Adipocyte (in vitro differentiated cells): ENCODE data around the gene HSD17B14.
"Not testable (repeated sequence)": the region's sequence is repeated elsewhere in the genome, so short reads cannot be mapped to it uniquely, and the experiment has no call there.

Experiments
- DNase-seq: peaks from one replicate; pipeline ENCODE4 v3.0.0-alpha.2; 2015; ENCODE audit warnings: low read depth
- H3K27me3 ChIP-seq: replicated peaks from 2 replicates; pipeline ENCODE4 v1.7.0; 2013; ENCODE audit warnings: mild to moderate bottlenecking, low read length, moderate library complexity; ENCODE audit not compliant: control insufficient read depth, insufficient read depth
- H3K36me3 ChIP-seq: 2 replicates; pipeline ENCODE4 v1.7.0; 2013; ENCODE audit warnings: low read length, mild to moderate bottlenecking, moderate library complexity; ENCODE audit not compliant: control insufficient read depth, insufficient read depth, severe bottlenecking
- H3K4me1 ChIP-seq: 2 replicates; pipeline ENCODE4 v1.7.0; 2013; ENCODE audit warnings: mild to moderate bottlenecking, low read length, moderate library complexity; ENCODE audit not compliant: control insufficient read depth, insufficient read depth
- H3K4me3 ChIP-seq: 2 replicates; pipeline ENCODE4 v1.7.0; 2013; ENCODE audit warnings: mild to moderate bottlenecking, low read length, moderate library complexity
- H3K9ac ChIP-seq: 2 replicates; pipeline ENCODE4 v1.7.0; 2013; ENCODE audit warnings: mild to moderate bottlenecking, low read length, moderate library complexity
- H3K9me3 ChIP-seq: 2 replicates; pipeline ENCODE4 v1.7.0; 2013; ENCODE audit warnings: mild to moderate bottlenecking, low read length, moderate library complexity; ENCODE audit not compliant: control insufficient read depth

The HSD17B14 gene

DNA sequence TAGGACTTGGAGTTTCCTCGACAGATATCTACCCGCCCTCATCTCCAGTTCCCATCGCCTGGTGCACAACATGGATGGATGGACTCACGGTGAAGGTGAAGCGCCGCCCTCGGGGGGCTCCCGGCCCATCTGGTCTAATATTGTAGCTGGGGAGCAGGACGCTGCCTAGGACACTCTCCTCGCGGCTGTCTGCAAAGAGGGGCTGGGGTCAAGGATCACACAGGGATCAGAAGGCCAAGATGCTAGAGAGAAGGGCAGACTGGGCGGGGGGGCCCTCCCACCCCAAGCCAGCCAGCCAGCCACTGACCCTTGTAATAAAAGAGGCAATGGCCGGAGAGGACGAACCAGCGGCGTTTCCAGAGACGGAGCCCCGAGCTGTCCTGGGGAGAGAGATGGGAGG is 25.0 kb upstream of the HSD17B14 start:
- Histone ChIP-seq H3K36me3 (peaks cover 37% of the 10 kb centered on the region), H3K4me1 (peaks cover under 1% of the 10 kb centered on the region), H3K9me3 (no peaks in the 10 kb centered on the region), H3K27me3 (no peaks in the 10 kb centered on the region), H3K9ac (no peak overlapping the region), H3K4me3 (no peak overlapping the region)
- DNase-seq: no peak

DNA sequence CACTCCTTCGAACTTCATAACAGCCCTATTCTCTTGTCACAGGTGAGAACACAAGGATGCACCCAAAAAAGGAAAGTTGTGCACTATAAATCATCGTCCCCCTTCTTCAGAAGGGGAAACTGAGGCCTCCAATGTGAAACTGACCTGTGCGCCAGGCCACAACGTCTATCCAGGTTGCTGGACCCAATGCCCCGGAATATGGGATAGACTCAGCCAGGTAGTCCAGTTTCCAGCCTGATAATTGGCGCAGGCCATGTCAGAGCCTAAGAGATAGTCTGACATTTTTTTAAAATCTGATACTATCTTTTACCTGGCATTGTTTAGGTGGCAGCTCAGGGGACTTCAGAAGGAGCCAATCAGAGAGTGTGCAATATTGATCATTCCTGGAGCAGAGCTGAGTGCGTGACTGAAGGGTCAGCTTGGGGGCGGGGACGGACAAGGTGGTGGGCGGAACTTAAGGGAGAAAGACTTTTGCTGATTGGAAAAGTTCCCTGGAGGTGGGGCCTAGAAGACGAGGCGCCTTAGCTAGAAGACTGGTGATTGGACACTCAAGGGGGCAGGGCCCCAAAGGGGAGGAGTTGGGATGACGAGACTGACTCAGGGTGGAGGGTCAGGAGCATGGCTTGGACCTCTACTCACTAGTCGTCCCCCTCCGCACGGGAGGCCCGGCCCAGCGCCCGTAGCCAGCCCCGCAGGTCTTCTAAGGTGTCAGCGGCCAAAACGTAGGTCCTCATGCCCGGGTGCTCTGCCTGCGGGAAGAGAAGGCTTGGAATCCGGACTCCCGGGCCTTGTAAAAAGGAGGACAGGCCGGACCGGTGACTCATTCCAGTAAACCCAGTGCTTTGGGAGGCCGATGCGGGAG is 23.7 kb upstream of the HSD17B14 start:
- Histone ChIP-seq H3K36me3 (peaks cover 35% of the 10 kb centered on the region), H3K4me1 (no peaks in the 10 kb centered on the region), H3K27me3 (no peaks in the 10 kb centered on the region), H3K9ac (no peak overlapping the region), H3K9me3 (no peaks in the 10 kb centered on the region), H3K4me3 (no peak overlapping the region)
- DNase-seq: no peak

DNA sequence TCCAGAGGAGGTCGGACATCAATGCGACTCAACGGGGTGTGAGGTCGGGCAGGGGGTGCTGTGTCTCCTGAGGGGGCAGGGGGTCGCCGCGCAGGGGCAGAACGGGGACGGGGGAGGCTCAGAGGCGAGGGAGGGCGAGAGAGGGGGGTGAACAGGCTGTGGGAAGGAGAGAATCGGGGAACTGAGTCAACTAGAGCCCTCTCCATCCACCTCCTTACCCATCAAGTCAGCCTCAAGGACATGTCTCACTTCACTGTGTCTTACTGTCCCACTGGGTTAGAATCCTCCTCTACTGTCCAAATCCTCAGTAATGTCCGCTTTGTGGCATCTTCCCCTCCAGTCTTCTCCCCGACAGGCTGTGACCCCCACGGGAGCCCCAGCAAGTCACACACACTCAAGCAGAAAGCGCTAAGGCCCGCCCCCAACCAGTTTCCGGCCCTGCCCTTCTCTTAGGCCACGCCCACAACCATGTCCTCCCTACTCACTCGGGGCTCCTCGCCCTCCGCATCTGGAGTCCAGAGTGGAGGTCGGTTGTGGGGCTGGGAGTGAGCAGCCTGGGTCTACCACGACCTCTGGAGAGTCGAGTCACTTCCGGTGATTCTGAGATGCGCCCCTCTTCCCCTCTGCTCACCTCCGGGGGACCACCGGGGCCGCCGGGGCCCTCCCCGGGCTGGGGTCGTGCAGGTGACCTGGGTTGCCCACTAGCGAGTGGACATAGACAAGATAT is 22.9 kb upstream of the HSD17B14 start:
- H3K27me3 ChIP-seq: no peaks in the 10 kb centered on the region
- peaks cover 29% of the 10 kb centered on the region for H3K36me3 ChIP-seq
- no peak overlapping the region for H3K9ac ChIP-seq
- DNase-seq: no peak
- H3K9me3 ChIP-seq: no peaks in the 10 kb centered on the region
- no peak overlapping the region for H3K4me3 ChIP-seq
- no peaks in the 10 kb centered on the region for H3K4me1 ChIP-seq

DNA sequence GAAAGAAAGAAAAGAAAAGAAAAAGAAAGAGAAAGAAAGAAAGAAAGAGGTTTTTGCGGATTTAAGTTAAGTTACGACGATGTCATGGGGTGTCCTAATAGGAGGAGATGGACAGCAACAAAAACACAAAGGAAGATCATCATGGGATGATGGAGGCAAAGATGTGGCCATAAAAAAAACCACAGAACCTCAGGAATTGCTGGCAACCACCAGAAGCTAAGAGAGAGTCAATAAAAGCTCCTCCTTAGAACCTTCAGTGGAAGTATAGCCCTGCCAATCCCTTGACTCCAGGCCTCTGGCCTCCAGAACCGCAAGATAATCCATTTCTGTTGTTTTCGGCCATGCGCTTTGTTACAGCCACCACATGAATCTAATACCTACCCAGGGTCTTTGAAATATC is 20.6 kb upstream of the HSD17B14 start:
- Histone ChIP-seq H3K4me1 (no peaks in the 10 kb centered on the region), H3K36me3 (peaks cover 33% of the 10 kb centered on the region), H3K27me3 (no peaks in the 10 kb centered on the region), H3K4me3 (no peak overlapping the region), H3K9me3 (no peaks in the 10 kb centered on the region), H3K9ac (no peak overlapping the region)
- DNase-seq: no peak

DNA sequence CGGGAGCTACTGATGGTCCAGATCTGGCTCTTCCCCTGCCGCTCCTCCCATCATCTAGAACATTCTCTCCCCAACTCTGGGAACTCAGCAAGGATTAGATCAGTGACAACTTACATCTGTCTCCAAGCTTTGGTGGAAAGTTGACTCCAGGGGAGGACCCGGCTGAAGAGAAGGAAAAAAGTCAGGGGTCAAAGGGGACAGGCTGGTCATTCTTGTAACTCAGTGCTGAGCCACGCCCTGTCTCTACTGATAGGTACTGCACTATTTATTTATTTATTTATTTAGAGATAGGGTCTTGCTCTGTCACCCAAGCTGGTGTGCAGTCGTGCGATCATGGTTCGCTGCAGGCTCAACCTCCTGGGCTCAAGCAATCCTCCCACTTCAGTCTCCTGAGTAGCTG is 17.8 kb upstream of the HSD17B14 start:
- H3K9me3 ChIP-seq: no peaks in the 10 kb centered on the region
- H3K4me1 ChIP-seq: no peaks in the 10 kb centered on the region
- H3K36me3 ChIP-seq: peaks cover 26% of the 10 kb centered on the region
- no peaks in the 10 kb centered on the region for H3K27me3 ChIP-seq
- H3K4me3 ChIP-seq: no peak overlapping the region
- DNase-seq: no peak
- no peak overlapping the region for H3K9ac ChIP-seq

DNA sequence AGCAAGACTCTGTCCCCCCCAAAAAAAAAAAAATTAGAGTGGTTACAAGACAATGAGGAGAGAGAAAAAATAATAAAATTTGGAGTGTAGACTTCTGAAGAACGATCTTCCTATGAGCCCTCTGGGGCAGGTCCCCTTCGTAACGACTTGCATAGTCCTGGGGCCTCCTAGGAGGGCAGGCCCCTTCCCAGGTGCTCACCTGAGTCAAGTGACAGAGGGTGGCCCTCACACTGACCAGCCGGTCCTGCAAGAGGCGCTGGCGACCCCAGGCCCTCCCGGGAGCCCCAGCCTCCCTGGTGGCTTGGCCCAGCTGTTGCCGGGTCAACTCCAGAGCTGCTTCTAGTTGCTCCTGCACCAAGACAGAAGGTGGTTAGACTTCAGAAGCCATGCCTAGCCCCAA is 17.2 kb upstream of the HSD17B14 start:
- Histone ChIP-seq H3K4me1 (no peaks in the 10 kb centered on the region), H3K9ac (no peak overlapping the region), H3K9me3 (no peaks in the 10 kb centered on the region), H3K36me3 (peaks cover 26% of the 10 kb centered on the region), H3K4me3 (no peak overlapping the region), H3K27me3 (no peaks in the 10 kb centered on the region)
- no peak for DNase-seq

DNA sequence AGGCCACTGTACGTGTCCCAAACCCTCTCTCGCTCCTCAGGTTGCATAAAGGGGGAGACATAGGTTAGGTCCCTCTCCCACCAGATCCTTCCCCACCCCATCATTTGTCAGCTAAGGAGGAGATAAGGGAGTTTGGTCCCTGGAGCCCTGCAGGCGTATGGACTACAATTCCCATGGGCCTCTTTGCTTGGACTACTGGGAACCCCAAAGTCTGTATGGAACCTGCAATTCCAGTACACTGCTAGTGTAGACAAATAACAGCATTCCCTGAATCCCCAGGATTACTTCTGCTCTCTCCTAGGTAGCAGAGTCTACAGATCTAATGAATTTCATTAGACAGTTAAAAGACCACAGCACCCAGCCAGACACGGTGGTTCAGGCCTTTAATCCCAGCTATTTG is 16.0 kb upstream of the HSD17B14 start:
- Histone ChIP-seq H3K27me3 (no peaks in the 10 kb centered on the region), H3K36me3 (peaks cover 26% of the 10 kb centered on the region), H3K4me3 (no peak overlapping the region), H3K4me1 (no peaks in the 10 kb centered on the region), H3K9ac (no peak overlapping the region), H3K9me3 (no peaks in the 10 kb centered on the region)
- DNase-seq: no peak

DNA sequence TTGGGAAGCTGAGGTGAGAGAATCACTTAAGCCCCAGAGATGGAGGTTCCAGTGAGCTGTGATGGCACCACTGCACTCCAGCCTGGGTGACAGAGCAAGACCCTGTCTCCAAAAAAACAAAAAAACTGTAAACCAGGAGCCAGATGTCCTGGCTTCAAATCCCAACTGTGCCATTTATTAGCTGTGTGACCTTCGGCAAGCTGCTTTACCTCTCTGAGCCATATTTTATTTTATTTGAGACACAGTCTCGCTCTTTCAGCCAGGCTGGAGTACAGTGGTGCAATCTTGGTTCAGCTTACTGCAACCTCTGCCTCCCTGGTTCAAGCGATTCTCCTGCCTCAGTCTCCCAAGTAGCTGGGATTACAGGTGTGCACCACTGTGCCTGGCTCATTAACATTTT is 10.4 kb upstream of the HSD17B14 start:
- peaks cover 42% of the 10 kb centered on the region for H3K36me3 ChIP-seq
- not testable (repeated sequence) for H3K27me3 ChIP-seq, H3K4me1 ChIP-seq, DNase-seq, H3K9me3 ChIP-seq, H3K9ac ChIP-seq, H3K4me3 ChIP-seq

DNA sequence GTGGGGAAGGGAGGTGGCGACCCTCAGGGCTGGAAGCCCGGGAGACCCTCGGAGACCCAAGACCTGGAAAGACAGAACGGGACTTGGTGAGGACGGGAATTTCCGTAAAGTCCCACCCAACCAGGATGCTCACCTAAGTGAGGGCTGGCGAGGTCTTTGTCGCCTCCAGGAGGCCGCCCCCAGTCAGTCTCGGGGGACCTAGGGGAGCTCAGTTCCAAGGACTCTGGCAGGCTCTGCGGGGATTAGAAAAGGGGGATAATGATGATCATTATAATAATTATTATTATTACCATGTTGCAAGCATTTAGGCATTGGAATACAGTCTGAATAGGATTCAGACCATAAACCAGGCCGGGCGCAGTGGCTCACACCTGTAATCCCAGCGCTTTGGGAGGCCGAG is 9.1 kb upstream of the HSD17B14 start:
- Histone ChIP-seq H3K4me3 (no peak overlapping the region), H3K9me3 (no peaks in the 10 kb centered on the region), H3K4me1 (no peaks in the 10 kb centered on the region), H3K9ac (no peak overlapping the region), H3K36me3 (peaks cover 40% of the 10 kb centered on the region), H3K27me3 (no peaks in the 10 kb centered on the region)
- DNase-seq: no peak

DNA sequence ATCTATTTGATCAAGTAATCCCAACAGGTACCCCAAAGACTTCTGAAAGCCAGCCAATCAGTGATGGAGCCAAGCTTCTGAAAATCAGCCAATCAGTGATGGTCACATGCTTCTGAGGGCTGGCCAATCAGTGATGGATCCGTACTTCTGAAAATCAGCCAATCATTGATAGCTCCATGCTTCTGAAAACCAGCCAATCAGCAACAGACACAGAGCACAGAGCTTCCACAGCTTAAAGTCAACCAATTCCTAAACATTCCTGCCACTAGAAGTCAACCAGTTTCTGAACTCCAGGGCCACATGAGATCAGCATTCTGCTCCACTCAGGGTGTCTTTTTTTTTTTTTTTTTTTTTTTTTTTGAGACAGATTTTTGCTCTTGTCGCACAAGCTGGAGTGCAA is 8.2 kb upstream of the HSD17B14 start:
- H3K36me3 ChIP-seq: peaks cover 42% of the 10 kb centered on the region
- no peaks in the 10 kb centered on the region for H3K4me1 ChIP-seq
- no peaks in the 10 kb centered on the region for H3K27me3 ChIP-seq
- no peak overlapping the region for H3K4me3 ChIP-seq
- H3K9ac ChIP-seq: no peak overlapping the region
- peak; percentile 41 for DNase-seq
- no peaks in the 10 kb centered on the region for H3K9me3 ChIP-seq

DNA sequence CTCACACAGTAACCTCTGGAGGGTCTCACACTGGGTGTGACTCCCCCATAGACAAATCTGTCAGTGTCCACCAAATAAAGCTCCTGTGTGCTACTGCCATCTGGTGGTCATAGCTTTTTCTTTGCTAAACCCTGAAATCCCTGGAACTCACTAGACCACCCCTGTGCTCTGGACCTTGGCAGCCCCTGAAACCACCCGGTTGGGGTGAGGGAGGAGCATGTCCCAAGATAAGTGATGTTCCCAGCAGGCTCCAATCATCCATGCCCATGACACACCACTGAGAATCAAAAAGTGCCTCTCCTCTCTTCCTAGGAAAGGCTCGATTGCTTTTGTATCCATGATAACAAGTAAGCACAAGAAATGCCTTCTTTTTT is 6.5 kb upstream of the HSD17B14 start:
- Histone ChIP-seq H3K4me1 (no peaks in the 10 kb centered on the region), H3K4me3 (no peak overlapping the region), H3K36me3 (peaks cover 38% of the 10 kb centered on the region), H3K9ac (no peak overlapping the region), H3K9me3 (no peaks in the 10 kb centered on the region), H3K27me3 (no peaks in the 10 kb centered on the region)
- DNase-seq: peak; percentile 81
